Measurements from ENCODE around the gene MINDY4B. TPM values are rescaled to one million over a fixed set of nuclear protein-coding genes. Genes with fewer than 3 reads are reported as not detected.

Gene MINDY4B
- total and polyA plus RNA-seq, 2 of the 13 experiments (the other 11 are each of a cell fraction or from before 2014, with no cell fraction given), result not detected

- H3K4me1 ChIP-seq (ENCODE audit: insufficient read depth, low read length), result no peaks in the 10 kb centered on the region
- H3K4me2 ChIP-seq (ENCODE audit: low read depth, low read length), result no peak overlapping the region
- H2AFZ ChIP-seq (ENCODE audit: low read length), result no peak overlapping the region
- whole genome bisulfite sequencing (ENCODE audit: low lambda C conversion rate), result 16% methylated on average over 6 of the region's 6 CpGs
- FAIRE-seq (no peak), ATAC-seq (no peak), DNase-seq (ENCODE audit: low spot score) (no peak)
- no peaks in the 10 kb centered on the region for H3K36me3 ChIP-seq (replicated peaks in 1 of 2; ENCODE audit: control insufficient read depth in 1 of 2, insufficient read depth in 2 of 2, low read length in 2 of 2)
- BruUV-seq (replicated peaks), result no TSS peak
- intact Hi-C loops (cut with micrococcal nuclease; ENCODE audit: unreplicated experiment) (no loop called here), in situ Hi-C loops (cut with HindIII; ENCODE audit: extremely low pct_ligation_motif_present, low pct_unique_long_range_greater_than_20kb) (no loop called here)
- H3K9ac ChIP-seq (ENCODE audit: insufficient read depth, low read depth, low read length), result no peak overlapping the region
- ChIA-PET POLR2A (no interaction called here), CTCF (ENCODE audit: low intra/inter-chr PET ratio, low total read pairs) (no interaction called here)
- TF ChIP-seq MAFK (conservative IDR thresholded peaks at IDR 0.05 in 1 of 2, IDR thresholded peaks at IDR 0.05 in 1 of 2; ENCODE audit: low read length in 2 of 2), result peak; percentile 2 to 35; a peak in 2 of 4 replicates
- TF ChIP-seq KLF9 (CRISPR knock-in tag; IDR thresholded peaks at IDR 0.05; ENCODE audit: low read depth), result no peak
- H3K4me3 ChIP-seq (replicated peaks in 1 of 3; ENCODE audit: insufficient read depth in 1 of 3, low read depth in 2 of 3, low read length in 3 of 3), result no peak overlapping the region
- H4K20me1 ChIP-seq (ENCODE audit: insufficient read depth, low read length), result no peaks in the 10 kb centered on the region
- no peak overlapping the region for H3K27ac ChIP-seq (ENCODE audit: extremely low read length, insufficient read depth, low read length)
- H3K27me3 ChIP-seq (ENCODE audit: control insufficient read depth in 1 of 2, insufficient read depth in 2 of 2, low read length in 2 of 2), result peaks cover 0 to 5% of the 10 kb centered on the region in 2 experiments; a peak in 1 of 5 replicates
- no peaks in the 10 kb centered on the region for H3K79me2 ChIP-seq (ENCODE audit: insufficient read depth, low read length)
- H3K9me3 ChIP-seq (ENCODE audit: low read length), result no peaks in the 10 kb centered on the region
These were observed 28.5 kb downstream of the MINDY4B start for GRCh38 chr3:150876611-150877265.

GRCh38 chr3:150875548-150875947, 29.7 kb downstream of the MINDY4B start:
- intact Hi-C loops (cut with micrococcal nuclease; ENCODE audit: unreplicated experiment) (no loop called here), in situ Hi-C loops (cut with HindIII; ENCODE audit: extremely low pct_ligation_motif_present, low pct_unique_long_range_greater_than_20kb) (no loop called here)
- H3K27ac ChIP-seq (ENCODE audit: extremely low read length, insufficient read depth, low read length), result no peak overlapping the region
- DNase-seq (ENCODE audit: low spot score) (no peak), FAIRE-seq (no peak), ATAC-seq (no peak)
- ChIA-PET CTCF (ENCODE audit: low intra/inter-chr PET ratio, low total read pairs) (no interaction called here), POLR2A (no interaction called here)
- 43% methylated on average over 2 of the region's 2 CpGs for WGBS (ENCODE audit: low lambda C conversion rate)
- H3K36me3 ChIP-seq (replicated peaks in 1 of 2; ENCODE audit: control insufficient read depth in 1 of 2, insufficient read depth in 2 of 2, low read length in 2 of 2), result no peaks in the 10 kb centered on the region
- no peak overlapping the region for H3K9ac ChIP-seq (ENCODE audit: insufficient read depth, low read depth, low read length)
- no peaks in the 10 kb centered on the region for H3K4me1 ChIP-seq (ENCODE audit: insufficient read depth, low read length)
- H4K20me1 ChIP-seq (ENCODE audit: insufficient read depth, low read length), result no peaks in the 10 kb centered on the region
- peaks cover 0 to 8% of the 10 kb centered on the region in 2 experiments; a peak in 1 of 5 replicates for H3K27me3 ChIP-seq (ENCODE audit: control insufficient read depth in 1 of 2, insufficient read depth in 2 of 2, low read length in 2 of 2)
- H3K79me2 ChIP-seq (ENCODE audit: insufficient read depth, low read length), result no peaks in the 10 kb centered on the region
- H3K9me3 ChIP-seq (ENCODE audit: low read length), result no peaks in the 10 kb centered on the region
- H3K4me2 ChIP-seq (ENCODE audit: low read depth, low read length), result no peak overlapping the region
- no TSS peak for BruUV-seq (replicated peaks)
- no peak overlapping the region for H3K4me3 ChIP-seq (replicated peaks in 1 of 3; ENCODE audit: insufficient read depth in 1 of 3, low read depth in 2 of 3, low read length in 3 of 3)
- no peak overlapping the region for H2AFZ ChIP-seq (ENCODE audit: low read length)
- TF ChIP-seq STAT5B (CRISPR knock-in tag; IDR thresholded peaks at IDR 0.05) (no peak), TFDP1 (CRISPR knock-in tag; IDR thresholded peaks at IDR 0.05; ENCODE audit: borderline replicate concordance) (no peak), MIXL1 (CRISPR knock-in tag; IDR thresholded peaks at IDR 0.05) (no peak), CENPX (CRISPR knock-in tag; IDR thresholded peaks at IDR 0.05) (no peak)
- TF ChIP-seq, protein P1, sequence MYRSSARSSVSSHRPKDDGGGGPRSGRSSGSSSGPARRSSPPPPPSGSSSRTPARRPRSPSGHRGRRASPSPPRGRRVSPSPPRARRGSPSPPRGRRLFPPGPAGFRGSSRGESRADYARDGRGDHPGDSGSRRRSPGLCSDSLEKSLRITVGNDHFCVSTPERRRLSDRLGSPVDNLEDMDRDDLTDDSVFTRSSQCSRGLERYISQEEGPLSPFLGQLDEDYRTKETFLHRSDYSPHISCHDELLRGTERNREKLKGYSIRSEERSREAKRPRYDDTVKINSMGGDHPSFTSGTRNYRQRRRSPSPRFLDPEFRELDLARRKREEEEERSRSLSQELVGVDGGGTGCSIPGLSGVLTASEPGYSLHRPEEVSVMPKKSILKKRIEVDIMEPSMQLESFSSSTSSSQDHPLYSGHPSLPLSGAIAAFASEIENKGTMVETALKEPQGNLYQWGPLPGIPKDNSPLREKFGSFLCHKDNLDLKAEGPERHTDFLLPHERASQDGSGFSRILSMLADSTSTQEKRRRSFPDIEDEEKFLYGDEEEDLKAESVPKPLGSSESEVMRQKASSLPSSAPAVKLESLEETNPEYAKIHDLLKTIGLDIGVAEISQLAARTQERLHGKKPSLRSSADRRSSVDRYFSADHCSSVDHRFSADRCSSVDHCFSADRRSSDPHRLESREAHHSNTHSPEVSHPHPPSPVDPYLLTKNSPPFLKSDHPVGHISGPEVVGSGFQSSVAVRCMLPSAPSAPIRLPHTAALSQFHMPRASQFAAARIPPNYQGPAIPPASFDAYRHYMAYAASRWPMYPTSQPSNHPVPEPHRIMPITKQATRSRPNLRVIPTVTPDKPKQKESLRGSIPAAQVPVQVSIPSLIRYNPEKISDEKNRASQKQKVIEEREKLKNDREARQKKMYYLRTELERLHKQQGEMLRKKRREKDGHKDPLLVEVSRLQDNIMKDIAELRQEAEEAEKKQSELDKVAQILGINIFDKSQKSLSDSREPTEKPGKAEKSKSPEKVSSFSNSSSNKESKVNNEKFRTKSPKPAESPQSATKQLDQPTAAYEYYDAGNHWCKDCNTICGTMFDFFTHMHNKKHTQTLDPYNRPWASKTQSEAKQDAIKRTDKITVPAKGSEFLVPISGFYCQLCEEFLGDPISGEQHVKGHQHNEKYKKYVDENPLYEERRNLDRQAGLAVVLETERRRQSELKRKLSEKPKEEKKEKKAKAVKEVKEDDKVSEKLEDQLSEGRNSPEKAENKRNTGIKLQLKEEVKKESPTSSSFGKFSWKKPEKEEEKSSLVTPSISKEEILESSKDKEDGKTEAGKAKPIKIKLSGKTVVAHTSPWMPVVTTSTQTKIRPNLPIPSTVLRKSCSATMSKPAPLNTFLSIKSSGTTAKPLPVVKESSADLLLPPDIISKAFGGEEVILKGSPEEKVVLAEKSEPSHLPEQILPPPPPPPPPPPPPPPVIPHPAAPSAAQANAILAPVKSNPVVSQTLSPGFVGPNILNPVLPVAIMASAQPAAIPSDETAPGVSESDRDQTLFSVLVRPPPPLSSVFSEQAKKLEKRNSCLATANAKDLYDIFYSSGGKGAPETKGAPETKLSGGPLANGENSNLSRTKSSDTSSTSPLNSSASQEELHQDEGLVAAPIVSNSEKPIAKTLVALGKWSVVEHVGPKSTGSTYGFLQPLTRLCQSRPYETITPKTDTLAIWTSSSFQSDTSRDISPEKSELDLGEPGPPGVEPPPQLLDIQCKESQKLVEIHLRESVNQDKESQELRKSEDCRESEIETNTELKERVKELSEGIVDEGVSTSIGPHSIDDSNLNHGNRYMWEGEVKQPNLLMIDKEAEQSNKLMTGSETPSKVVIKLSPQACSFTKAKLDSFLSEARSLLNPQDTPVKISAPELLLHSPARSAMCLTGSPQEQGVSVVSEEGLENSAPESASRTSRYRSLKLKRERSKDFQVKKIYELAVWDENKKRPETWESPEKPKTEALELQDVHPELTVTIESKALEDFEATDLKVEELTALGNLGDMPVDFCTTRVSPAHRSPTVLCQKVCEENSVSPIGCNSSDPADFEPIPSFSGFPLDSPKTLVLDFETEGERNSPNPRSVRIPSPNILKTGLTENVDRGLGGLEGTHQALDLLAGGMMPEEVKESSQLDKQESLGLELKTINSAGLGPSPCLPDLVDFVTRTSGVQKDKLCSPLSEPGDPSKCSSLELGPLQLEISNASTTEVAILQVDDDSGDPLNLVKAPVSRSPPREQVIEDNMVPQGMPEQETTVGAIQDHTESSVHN (CRISPR knock-in tag; IDR thresholded peaks at IDR 0.05), result no peak
- TF ChIP-seq, protein P2, sequence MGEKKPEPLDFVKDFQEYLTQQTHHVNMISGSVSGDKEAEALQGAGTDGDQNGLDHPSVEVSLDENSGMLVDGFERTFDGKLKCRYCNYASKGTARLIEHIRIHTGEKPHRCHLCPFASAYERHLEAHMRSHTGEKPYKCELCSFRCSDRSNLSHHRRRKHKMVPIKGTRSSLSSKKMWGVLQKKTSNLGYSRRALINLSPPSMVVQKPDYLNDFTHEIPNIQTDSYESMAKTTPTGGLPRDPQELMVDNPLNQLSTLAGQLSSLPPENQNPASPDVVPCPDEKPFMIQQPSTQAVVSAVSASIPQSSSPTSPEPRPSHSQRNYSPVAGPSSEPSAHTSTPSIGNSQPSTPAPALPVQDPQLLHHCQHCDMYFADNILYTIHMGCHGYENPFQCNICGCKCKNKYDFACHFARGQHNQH (CRISPR knock-in tag; IDR thresholded peaks at IDR 0.05), result no peak
